Measurements from ENCODE around the gene NAIF1.
"Not testable (repeated sequence)": the region's sequence is repeated elsewhere in the genome, so short reads cannot be mapped to it uniquely, and the experiment has no call there.

NAIF1 gene

GRCh38 chr9:128059365-128059983, 7.6 kb downstream of the NAIF1 start:
- DNase-seq (ENCODE audit: low read depth in 2 of 3, low spot score in 2 of 3) = no peak

DNA sequence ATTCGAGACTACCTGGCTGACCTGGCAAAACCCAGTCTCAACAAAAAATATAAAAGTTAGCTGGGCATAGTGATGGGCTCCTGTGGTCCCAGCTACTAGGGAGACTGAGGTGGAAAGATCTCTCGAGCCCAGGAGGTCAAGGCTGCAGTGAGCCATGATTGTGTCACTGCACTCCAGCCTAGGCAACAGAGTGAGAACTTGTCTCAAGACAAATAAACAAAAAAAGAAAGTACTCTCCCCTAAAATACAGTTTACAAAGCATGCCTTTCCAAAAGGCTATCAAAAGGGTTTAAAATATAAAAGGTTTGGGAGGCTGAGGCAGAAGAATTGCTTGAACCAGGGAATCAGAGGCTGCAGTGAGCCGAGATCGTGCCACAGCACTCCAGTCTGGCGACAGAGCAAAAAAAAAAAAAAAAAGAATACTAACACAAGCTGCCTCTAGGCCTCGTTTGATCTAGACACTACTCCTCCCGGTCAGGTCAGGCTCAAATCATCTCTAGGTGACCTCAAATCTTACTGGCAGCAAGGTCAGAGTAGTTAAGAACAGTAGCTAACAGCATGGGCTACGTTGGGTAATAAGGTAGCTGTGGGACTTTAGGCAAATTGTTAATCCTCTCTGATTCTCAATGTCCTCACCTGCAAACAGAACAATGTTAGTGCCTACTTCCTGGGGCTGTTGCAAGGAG, 9.3 kb downstream of the NAIF1 start:
- DNase-seq (ENCODE audit: low read depth in 2 of 3, low spot score in 2 of 3) = no peak

DNA sequence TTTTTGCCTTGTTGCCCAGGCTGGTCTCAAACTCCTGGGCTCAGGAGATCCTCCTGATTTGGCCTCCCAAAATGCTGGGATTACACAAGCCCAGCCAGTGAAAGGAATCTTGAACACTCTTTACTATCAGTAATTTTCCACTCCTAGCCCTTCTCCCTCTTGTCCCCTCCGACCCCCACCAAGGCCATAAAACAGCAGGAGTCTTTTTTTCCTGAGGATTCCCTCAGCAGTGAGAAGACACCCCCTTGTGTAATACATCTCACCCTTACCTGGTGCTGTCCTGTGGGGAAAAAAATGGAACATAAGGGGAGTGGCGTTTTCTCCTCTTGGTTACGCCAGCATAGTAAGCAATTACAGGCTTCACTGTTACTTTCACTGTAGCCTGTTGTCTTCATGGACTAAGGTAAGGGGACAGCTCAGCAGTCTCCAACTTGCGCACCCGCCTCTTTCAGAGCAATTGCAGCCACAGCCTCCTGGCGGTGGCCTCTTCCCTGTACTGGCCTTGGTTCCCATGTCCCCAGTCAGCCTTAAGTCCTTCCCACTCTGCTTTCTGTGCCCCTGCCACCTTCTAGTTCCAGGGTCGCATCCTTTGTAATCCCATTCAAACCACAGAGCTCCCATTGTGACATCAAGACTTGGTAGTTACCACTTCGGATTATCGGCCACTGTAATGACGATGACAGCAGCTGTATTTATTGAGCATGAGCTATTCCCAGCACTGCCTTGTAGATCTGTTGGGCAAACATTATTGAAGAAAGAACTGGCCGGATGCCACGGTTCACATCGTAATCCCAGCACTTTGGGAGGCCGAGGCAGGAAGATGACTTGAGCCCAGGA, 10.0 kb downstream of the NAIF1 start:
- no peak for DNase-seq (ENCODE audit: low read depth in 2 of 3, low spot score in 2 of 3)

- DNase-seq (ENCODE audit: low read depth in 2 of 3, low spot score in 2 of 3) = no peak
These were observed 11.0 kb downstream of the NAIF1 start for GRCh38 chr9:128056086-128056485.

GRCh38 chr9:128055344-128056040, 11.6 kb downstream of the NAIF1 start:
- no peak for DNase-seq (ENCODE audit: low read depth in 2 of 3, low spot score in 2 of 3)

DNA sequence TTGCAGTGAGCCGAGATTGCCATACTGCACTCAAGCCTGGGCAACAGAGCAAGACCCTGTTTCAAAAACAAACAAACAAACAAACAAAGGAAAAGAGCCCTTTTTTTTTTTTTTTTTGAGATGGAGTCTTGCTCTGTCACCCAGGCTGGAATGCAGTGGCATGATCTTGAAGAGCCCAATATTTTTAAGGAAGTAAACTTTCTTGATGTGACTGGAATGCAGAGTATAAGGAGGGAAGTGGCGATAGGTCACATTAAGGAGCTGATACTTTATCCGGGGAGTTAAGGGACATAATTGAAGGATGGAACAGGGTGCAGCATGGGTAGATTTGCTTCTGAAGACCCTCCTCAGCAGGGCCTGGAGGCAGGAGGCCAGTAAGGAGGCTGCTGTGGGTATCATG, 13.0 kb downstream of the NAIF1 start:
- DNase-seq (ENCODE audit: low read depth in 2 of 3, low spot score in 2 of 3) = no peak

- no peak for DNase-seq (ENCODE audit: low read depth in 2 of 3, low spot score in 2 of 3)
These were observed 13.6 kb downstream of the NAIF1 start for GRCh38 chr9:128053560-128053959.

- no peak for DNase-seq (ENCODE audit: low read depth in 2 of 3, low spot score in 2 of 3)
These were observed 15.0 kb downstream of the NAIF1 start for GRCh38 chr9:128051932-128052709.

DNA sequence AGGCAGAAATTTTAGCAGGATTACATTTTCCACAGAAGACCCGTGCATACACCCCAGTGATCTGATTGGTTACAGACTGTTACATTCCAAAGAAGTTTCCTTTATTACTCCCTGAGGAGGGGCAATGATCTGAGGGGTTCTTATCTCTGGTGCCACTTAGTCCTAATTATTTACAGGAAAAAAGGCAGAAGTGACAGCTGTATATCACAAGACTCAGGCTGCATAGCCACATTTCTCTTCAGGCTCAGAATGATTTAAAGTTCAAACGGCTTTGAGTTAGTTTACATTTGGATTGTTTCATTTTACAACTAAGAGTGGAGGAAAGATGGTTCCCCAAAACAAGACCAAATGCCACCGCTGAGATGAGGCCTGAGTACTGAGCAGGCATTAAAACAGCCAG, 17.3 kb downstream of the NAIF1 start:
- no peak for DNase-seq (ENCODE audit: low read depth in 2 of 3, low spot score in 2 of 3)

- no peak for DNase-seq (ENCODE audit: low read depth in 2 of 3, low spot score in 2 of 3)
These were observed 18.5 kb downstream of the NAIF1 start for GRCh38 chr9:128048663-128049062.

- DNase-seq (ENCODE audit: low read depth in 2 of 3, low spot score in 2 of 3) = no peak
These were observed 19.9 kb downstream of the NAIF1 start for GRCh38 chr9:128047231-128047630.

DNA sequence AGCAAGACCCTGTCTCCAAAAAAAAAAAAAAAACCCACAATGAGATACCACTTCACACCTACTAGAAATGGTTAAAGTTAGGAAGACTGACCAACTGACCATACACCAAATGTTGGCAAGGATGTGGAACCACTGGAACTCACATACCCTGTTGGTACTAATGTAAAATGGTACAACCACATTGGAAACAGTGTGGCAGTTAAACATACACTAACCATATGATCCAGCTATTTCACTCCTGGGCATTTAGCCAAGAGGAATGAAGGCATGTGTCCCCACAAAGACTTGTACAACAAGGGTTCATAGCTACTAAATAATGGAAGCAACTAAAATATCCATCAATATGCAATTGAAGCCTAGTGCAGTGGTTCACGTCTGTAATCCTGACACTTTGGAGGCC, 21.3 kb downstream of the NAIF1 start:
- DNase-seq (ENCODE audit: low read depth in 2 of 3, low spot score in 2 of 3) = no peak

- DNase-seq (ENCODE audit: low read depth in 2 of 3, low spot score in 2 of 3) = not testable (repeated sequence)
These were observed 21.7 kb downstream of the NAIF1 start for GRCh38 chr9:128045409-128045808.

- DNase-seq (ENCODE audit: low read depth in 2 of 3, low spot score in 2 of 3) = no peak
These were observed 23.7 kb downstream of the NAIF1 start for GRCh38 chr9:128043467-128043868.

- no peak for DNase-seq (ENCODE audit: low read depth in 2 of 3, low spot score in 2 of 3)
These were observed 25.1 kb downstream of the NAIF1 start for GRCh38 chr9:128042043-128042442.

- not testable (repeated sequence) for DNase-seq (ENCODE audit: low read depth in 2 of 3, low spot score in 2 of 3)
These were observed 26.3 kb downstream of the NAIF1 start for GRCh38 chr9:128040783-128041182.

- DNase-seq (ENCODE audit: low read depth in 2 of 3, low spot score in 2 of 3) = not testable (repeated sequence)
These were observed 30.6 kb downstream of the NAIF1 start for GRCh38 chr9:128036522-128036921.

DNA sequence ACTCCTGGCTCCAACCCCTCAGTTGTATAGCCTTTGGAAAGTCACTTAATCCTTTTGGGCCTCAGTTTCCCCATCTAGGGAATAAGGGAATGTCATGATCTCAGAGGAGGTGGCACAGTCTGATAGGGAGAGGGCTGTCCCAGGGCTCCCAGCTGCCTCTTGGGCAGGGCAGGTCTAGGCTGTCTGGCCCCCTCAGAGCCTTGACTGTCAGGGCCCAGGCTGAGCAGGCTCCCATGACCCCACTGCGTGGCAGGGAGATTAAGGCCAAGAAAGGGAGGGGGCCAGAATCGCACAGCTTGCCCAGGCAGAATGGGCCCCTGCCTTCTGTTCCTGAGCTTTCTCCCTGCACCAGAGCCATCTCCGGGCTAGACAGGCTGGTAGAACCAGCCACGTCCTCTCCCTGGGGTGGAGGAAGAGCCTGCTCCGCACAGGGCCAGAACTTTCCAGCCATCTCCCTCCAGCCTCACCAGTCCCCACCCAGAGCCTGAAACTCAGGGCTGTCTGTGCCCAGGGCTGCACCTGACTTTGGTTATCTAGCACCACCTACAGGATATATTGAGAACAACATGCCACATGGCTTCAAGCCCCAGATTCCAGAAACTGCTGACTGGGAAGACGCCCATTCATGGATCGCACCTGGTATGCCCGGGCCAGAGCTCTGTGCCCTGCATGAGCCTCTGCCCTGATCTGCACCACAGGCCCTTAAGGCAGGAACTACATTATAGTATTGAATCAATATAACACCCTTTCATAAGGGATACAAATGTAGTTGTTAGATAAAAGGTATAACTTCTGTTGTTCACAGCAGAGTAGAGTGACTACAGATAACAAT, 32.1 kb downstream of the NAIF1 start:
- peak; percentile 29 to 37 (median 33) for DNase-seq (ENCODE audit: low read depth in 2 of 3, low spot score in 2 of 3)

GRCh38 chr9:128033609-128034008, 33.5 kb downstream of the NAIF1 start:
- no peak for DNase-seq (ENCODE audit: low read depth in 2 of 3, low spot score in 2 of 3)

DNA sequence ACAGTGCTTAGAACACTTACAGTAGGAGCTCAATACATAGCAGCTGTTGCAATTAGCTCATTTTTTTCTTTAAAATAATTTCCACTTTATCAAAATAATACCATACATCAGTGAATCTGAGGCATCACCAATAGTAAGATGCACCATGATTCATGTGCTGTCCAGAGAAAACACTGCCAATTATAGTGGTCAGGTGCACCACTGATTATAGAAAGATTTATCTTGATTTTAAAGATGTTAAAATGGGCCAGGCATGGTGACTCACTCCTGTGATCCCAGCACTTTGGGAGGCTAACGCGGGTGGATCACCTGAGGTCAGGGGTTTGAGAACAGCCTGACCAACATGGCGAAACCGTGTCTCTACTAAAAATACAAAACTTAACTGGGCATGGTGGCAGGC, 39.4 kb downstream of the NAIF1 start:
- DNase-seq (ENCODE audit: low read depth in 2 of 3, low spot score in 2 of 3) = no peak

Measured in activated CD8-positive, alpha-beta memory T cell treated with anti-CD3 and anti-CD28 coated beads for 48 hours (primary cell).